Smooth muscle cell (in vitro differentiated cells): ENCODE data around the gene EVC. TPM values are rescaled to one million over a fixed set of nuclear protein-coding genes. Genes with fewer than 3 reads are reported as not detected.

ENCODE experiments used
- DNase-seq: peaks from one replicate; lab custom pipeline; 2025; ENCODE audit not compliant: unreplicated experiment; lab: John Stamatoyannopoulos, UW
- H2AFZ ChIP-seq: fragments of 200-600 bp; sonication (generic); 2 replicates; pipeline ENCODE4 v1.6.0; 2016; ENCODE audit warnings: antibody characterized with exemption, low read depth, mild to moderate bottlenecking
- H3F3A ChIP-seq: fragments of 200-600 bp; sonication (generic); 2 replicates; pipeline ENCODE4 v1.6.0; 2017; ENCODE audit warnings: antibody characterized with exemption, low read depth
- H3K27ac ChIP-seq: fragments of 200-600 bp; sonication (generic); 2 replicates; pipeline ENCODE4 v1.5.1; 2016; ENCODE audit warnings: low read depth, mild to moderate bottlenecking
- H3K27me3 ChIP-seq: fragments of 200-600 bp; sonication (generic); 2 replicates; pipeline ENCODE4 v1.6.1; 2016; ENCODE audit warnings: low read depth, mild to moderate bottlenecking
- H3K36me3 ChIP-seq: fragments of 200-600 bp; sonication (generic); 2 replicates; pipeline ENCODE4 v1.5.1; 2016; ENCODE audit warnings: low read depth
- H3K4me1 ChIP-seq: fragments of 200-600 bp; sonication (generic); 2 replicates; pipeline ENCODE4 v1.5.1; 2016; ENCODE audit warnings: low read depth
- H3K4me2 ChIP-seq: fragments of 200-600 bp; sonication (generic); 2 replicates; pipeline ENCODE4 v1.6.0; 2016; ENCODE audit warnings: mild to moderate bottlenecking
- H3K4me3 ChIP-seq: fragments of 200-600 bp; sonication (generic); 2 replicates; pipeline ENCODE4 v1.5.1; 2016; ENCODE audit warnings: mild to moderate bottlenecking
- H3K79me2 ChIP-seq: fragments of 200-600 bp; sonication (generic); 2 replicates; pipeline ENCODE4 v1.6.0; 2016; ENCODE audit warnings: low read depth, mild to moderate bottlenecking
- H3K9ac ChIP-seq: fragments of 200-600 bp; sonication (generic); 2 replicates; pipeline ENCODE4 v1.6.0; 2016; ENCODE audit warnings: low read depth
- H3K9me3 ChIP-seq: fragments of 200-600 bp; sonication (generic); replicated peaks from 2 replicates; pipeline ENCODE4 v1.5.1; 2016; ENCODE audit warnings: low read depth
- H4K20me1 ChIP-seq: fragments of 200-600 bp; sonication (generic); 2 replicates; pipeline ENCODE4 v1.6.0; 2016; ENCODE audit warnings: low read depth
- WGBS: methylation state at CpG from one replicate; pipeline ENCODE4 v1.1.7; 2016; ENCODE audit warnings: low lambda C conversion rate; 5-methylcytosine and 5-hydroxymethylcytosine counted together
- polyA plus RNA-seq: library from polyadenylated mRNA; unstranded; fragments of >200 nt; fragmentation: Nextera tagmentation; extraction: Ambion mirVana; gene quantifications from 2 replicates; pipeline ENCODE4 v1.2.1, GENCODE V29; 2016
- total RNA-seq: library from RNA; depleted of rRNA; stranded (reverse); fragments of >200 nt; gene quantifications from 2 replicates; pipeline ENCODE4 v1.2.3, GENCODE V29; 2014
- TF ChIP-seq, protein P1 (sequence below): fragments of 200-600 bp; sonication (generic); IDR thresholded peaks from 2 replicates; pipeline ENCODE4 v1.5.1; 2017; ENCODE audit warnings: borderline replicate concordance, mild to moderate bottlenecking, antibody characterized with exemption; ENCODE audit not compliant: insufficient read depth, poor library complexity, severe bottlenecking

Gene EVC
- total and polyA plus RNA-seq, 2 experiments from 2014 or later: 7.5 to 15.5 TPM

- no peak overlapping the region for H3K27ac ChIP-seq
- no peak overlapping the region for H3K4me3 ChIP-seq
- H3K4me2 ChIP-seq: no peak overlapping the region
- H3K9ac ChIP-seq: no peak overlapping the region
- H3K79me2 ChIP-seq: peaks cover 9% of the 10 kb centered on the region
- H3K4me1 ChIP-seq: no peaks in the 10 kb centered on the region
- TF ChIP-seq, protein P1, sequence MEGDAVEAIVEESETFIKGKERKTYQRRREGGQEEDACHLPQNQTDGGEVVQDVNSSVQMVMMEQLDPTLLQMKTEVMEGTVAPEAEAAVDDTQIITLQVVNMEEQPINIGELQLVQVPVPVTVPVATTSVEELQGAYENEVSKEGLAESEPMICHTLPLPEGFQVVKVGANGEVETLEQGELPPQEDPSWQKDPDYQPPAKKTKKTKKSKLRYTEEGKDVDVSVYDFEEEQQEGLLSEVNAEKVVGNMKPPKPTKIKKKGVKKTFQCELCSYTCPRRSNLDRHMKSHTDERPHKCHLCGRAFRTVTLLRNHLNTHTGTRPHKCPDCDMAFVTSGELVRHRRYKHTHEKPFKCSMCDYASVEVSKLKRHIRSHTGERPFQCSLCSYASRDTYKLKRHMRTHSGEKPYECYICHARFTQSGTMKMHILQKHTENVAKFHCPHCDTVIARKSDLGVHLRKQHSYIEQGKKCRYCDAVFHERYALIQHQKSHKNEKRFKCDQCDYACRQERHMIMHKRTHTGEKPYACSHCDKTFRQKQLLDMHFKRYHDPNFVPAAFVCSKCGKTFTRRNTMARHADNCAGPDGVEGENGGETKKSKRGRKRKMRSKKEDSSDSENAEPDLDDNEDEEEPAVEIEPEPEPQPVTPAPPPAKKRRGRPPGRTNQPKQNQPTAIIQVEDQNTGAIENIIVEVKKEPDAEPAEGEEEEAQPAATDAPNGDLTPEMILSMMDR: no peak
- H3K27me3 ChIP-seq: no peaks in the 10 kb centered on the region
- H2AFZ ChIP-seq: no peak overlapping the region
- no peak for DNase-seq
- no peaks in the 10 kb centered on the region for H3K9me3 ChIP-seq
- peaks cover 34% of the 10 kb centered on the region for H4K20me1 ChIP-seq
- no peaks in the 10 kb centered on the region for H3F3A ChIP-seq
- WGBS: 90% methylated on average over 10 of the region's 10 CpGs
- peaks cover 12% of the 10 kb centered on the region for H3K36me3 ChIP-seq
These were observed 19.4 kb downstream of the EVC start for GRCh38 chr4:5730436-5730835.

DNA sequence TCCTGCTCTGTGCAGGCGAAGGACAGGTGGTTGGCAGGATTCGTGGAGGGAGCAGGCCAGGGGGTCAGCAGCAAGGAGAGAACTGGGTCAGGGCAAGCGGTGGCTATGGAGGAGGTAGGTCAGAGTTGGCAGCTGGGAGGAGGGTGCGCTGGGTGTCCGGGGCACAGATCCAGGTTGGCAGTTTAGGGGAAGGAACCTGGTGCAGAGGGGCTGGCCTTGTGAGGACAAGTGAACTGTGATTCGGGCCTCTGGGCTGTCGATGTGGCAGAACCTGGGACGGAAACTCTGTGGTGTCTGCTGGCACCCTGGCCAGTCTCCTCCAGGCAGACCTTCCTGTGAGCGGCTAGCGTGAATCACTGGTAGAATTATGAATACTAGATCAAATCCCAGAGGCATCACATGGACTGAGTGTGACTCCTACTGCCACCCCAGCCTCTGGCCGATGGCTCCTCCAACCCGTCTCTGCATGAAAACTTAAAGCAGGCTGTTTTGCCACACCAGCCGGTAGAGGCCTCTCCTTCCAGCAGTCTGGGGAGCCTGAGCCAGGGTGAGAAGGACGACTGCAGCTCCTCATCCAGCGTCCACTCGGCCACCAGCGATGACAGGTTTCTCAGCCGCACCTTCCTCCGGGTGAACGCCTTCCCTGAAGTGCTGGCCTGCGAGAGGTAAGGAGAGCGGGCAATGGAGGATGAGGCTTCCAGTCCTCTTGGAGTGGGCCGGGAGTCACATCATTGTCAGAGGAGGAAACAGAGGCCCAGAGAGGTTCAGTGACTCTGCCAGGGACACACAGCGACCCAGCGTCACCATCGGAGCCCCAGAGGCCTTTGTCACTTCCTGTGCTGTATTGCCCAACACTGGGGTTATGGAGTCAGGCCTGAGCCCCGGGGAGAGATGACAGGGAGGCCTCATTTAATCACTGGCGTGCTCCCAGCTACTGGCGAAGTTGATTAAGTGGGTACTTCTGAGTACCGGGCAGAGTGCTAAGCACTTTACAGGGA is 20.3 kb downstream of the EVC start:
- TF ChIP-seq, protein P1: no peak
- Histone ChIP-seq H4K20me1 (peaks cover 33% of the 10 kb centered on the region), H3K36me3 (peaks cover 12% of the 10 kb centered on the region), H3K9ac (no peak overlapping the region), H3K79me2 (peaks cover under 1% of the 10 kb centered on the region), H3K27me3 (no peaks in the 10 kb centered on the region), H2AFZ (no peak overlapping the region), H3K4me2 (no peak overlapping the region), H3F3A (no peaks in the 10 kb centered on the region), H3K27ac (no peak overlapping the region), H3K9me3 (no peaks in the 10 kb centered on the region), H3K4me1 (no peaks in the 10 kb centered on the region), H3K4me3 (no peak overlapping the region)
- DNase-seq: no peak
- 97% methylated on average over 29 of the region's 30 CpGs for WGBS

- Histone ChIP-seq H3K4me1 (no peaks in the 10 kb centered on the region), H3K4me2 (no peak overlapping the region), H3K36me3 (peaks cover 15% of the 10 kb centered on the region), H3F3A (no peaks in the 10 kb centered on the region), H2AFZ (no peak overlapping the region), H3K4me3 (no peak overlapping the region), H4K20me1 (peaks cover 33% of the 10 kb centered on the region), H3K27me3 (no peaks in the 10 kb centered on the region), H3K79me2 (no peaks in the 10 kb centered on the region), H3K9ac (no peak overlapping the region), H3K27ac (no peak overlapping the region), H3K9me3 (no peaks in the 10 kb centered on the region)
- TF ChIP-seq, protein P1: no peak
- no peak for DNase-seq
- WGBS: 97% methylated on average over 10 of the region's 10 CpGs
These were observed 21.2 kb downstream of the EVC start for GRCh38 chr4:5732158-5732557.
